Stimulated activated CD4-positive, alpha-beta T cell treated with anti-CD3 and anti-CD28 coated beads, Interleukin-15, amount 100 ng/mL, for 24 hours (primary cell): Measurements from ENCODE around the gene NOXA1.
A peak's percentile ranks its signal among the peaks of the same experiment; 100 is the strongest.
"Not testable (repeated sequence)": the region's sequence is repeated elsewhere in the genome, so short reads cannot be mapped to it uniquely, and the experiment has no call there.

Experiments
- DNase-seq: peaks from one replicate; pipeline ENCODE4 v3.0.0-alpha.2; 2020

Gene NOXA1

DNA sequence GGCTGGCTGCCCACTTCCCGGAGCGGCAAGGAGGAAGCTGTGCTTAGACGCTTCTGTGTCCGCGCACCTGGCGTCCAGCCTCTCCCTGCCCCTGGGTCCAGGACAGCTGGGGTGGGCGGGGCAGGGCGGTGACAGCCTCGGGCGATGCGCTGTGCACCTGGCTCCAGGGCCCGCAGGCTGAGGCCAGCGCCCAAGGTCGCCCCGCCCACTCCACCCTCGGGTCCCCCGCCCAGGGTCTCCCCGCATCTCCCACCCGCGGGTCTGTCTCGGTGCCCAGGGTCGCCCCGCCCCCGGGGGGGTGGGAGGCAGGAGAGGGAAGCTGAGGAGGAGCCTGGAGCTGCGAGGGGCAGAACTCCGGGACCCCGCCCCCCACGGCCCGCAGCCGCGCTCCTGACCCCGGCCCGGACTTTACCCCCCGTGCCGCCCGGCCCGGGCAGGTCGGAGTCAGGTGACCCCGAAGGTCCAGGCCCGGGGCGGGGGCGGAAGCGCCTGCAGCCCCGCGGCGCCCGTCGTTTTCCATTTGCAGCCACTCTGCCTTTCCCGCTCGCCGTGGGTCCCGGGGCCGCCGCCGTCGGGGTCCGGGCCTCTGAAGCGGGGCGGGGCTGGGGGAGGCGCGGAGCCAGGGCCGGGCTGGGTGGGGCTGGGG lies 18.2 kb downstream of the NOXA1 start, which contains the start of gene ENTPD8:
Gene ENTPD8 (minus strand): TSS at position 69 of the 646 bp plus-strand sequence. CDS start 3,072 bp downstream, outside the sequence.
- no peak for DNase-seq

- no peak for DNase-seq
These were observed 18.7 kb downstream of the NOXA1 start for GRCh38 chr9:137441935-137442321.

DNA sequence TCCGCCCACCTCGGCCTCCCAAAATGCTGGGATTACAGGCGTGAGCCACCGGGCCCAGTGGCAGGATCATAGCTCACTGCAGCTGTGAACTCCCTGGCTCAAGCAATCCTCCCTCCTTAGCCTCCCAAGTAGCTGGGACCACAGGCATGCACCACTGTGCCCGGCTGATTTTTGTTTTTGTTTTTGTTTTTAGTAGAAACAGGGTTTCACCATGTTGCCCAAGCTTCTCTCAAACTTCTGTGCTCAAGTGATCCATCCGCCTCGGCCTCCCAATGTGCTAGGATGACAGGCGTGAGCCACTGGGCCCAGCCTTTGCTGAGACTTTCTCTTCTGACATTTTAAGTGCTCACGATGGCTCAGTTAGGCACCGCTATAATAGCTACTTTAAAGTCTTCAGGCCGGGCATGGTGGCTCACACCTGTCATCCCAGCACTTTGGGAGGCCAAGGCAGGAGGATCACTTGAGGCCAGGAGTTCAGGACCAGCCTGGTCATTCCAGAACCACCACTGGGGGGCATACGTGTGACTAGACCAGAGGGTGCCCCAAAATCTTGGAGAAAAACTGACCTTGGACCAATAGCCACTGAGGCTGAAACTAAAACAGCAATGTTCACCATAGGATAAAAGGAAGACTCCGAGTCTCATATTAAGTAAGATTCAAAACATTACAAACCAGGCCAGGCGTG lies 21.1 kb downstream of the NOXA1 start:
- DNase-seq: no peak

- peak; percentile 91 for DNase-seq
These were observed 22.1 kb downstream of the NOXA1 start for GRCh38 chr9:137445275-137445807.

DNA sequence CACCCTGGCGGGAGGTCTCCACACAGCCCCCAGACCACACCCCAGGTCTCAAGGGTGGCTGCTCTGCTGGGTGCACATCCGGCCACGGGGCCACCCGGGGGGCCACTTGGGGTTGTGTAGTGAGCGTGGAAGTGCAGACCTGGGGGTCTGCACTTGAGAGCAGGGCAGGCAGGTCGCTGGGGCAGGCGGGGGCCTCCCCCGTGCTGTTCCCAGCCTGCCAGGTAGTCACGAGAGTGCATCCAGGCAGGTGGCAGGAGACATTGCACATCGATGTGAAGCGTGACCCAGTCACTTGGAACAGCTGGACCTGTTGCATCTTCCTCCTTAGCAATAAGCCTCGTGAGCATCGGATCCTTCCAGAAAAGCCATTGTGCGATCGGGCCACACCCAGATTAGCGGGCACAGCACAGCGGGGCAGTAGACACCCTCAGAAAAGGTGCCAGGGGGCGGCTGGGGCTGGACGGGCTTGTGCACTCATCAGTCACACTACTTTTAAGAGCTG lies 22.8 kb downstream of the NOXA1 start:
- no peak for DNase-seq

- DNase-seq: no peak
These were observed 23.8 kb downstream of the NOXA1 start for GRCh38 chr9:137446851-137447471.

GRCh38 chr9:137447722-137448601 lies 24.8 kb downstream of the NOXA1 start:
- no peak for DNase-seq

GRCh38 chr9:137448602-137448962 lies 25.4 kb downstream of the NOXA1 start:
- DNase-seq: no peak

DNA sequence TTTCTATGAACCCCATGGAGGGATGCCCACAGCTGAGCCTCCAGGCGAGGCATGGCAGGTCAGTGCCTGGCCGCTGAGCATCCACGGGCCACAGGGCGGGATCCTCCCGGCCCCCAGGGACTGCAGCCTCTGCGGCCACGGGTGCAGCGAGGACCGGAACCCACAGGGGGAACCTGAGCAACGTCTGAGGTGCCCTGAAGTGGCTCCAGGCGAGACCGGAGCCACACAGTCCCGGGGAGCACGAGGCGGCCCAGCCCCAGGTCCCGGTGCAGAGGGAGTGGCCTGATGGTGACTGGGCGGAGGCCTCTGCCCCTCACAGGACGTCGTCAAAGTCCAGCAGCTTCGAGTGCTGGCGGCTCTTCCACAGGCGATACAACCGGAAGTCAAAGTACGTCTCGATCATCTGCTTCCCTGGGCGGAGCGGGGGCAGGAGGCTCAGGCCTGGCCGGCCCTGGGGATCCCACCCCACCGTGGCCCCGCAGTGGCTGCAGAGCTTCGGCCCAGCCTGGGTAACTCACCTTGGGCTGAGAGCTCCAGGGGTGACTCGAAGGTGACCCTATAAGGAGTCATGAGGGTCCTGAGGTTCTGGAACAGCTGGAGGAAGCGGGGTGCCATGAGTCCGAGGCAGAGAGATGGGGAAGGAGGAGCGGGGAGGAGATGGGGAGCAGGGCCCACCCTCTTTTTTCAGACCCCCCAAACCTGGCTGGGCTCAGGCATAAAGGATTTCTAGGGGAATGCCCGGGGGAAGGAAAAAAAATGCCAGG lies 26.1 kb downstream of the NOXA1 start:
- DNase-seq: no peak

GRCh38 chr9:137449931-137450538 lies 26.8 kb downstream of the NOXA1 start:
- no peak for DNase-seq

GRCh38 chr9:137450539-137451222 lies 27.5 kb downstream of the NOXA1 start:
- not testable (repeated sequence) for DNase-seq

DNA sequence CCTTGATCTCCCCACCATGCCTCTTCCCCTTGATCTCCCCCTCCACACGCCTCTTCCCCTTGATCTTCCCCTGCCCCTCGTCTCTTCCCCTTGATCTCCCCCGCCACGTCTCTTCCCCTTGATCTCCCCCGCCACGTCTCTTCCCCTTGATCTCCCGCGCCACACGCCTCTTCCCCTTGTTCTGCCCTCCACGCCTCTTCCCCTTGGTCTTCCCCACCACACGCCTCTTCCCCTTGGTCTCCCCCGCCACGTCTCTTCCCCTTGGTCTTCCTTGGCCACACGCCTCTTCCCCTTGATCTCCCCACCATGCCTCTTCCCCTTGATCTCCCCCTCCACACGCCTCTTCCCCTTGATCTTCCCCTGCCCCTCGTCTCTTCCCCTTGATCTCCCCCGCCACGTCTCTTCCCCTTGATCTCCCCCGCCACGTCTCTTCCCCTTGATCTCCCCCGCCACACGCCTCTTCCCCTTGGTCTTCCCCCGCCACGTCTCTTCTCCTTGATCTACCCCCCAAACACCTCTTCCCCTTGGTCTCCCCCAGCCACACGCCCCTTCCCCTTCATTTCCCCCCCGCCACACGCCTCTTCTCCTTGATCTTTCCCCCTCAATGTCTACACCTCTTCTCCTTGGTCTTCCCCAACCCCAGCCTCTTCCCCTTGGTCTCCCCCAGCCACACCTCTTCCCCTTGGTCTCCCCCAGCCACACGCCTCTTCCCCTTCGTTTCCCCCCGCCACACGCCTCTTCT lies 28.2 kb downstream of the NOXA1 start:
- DNase-seq: not testable (repeated sequence)

- DNase-seq: no peak
These were observed 29.0 kb downstream of the NOXA1 start for GRCh38 chr9:137452006-137452760.

DNA sequence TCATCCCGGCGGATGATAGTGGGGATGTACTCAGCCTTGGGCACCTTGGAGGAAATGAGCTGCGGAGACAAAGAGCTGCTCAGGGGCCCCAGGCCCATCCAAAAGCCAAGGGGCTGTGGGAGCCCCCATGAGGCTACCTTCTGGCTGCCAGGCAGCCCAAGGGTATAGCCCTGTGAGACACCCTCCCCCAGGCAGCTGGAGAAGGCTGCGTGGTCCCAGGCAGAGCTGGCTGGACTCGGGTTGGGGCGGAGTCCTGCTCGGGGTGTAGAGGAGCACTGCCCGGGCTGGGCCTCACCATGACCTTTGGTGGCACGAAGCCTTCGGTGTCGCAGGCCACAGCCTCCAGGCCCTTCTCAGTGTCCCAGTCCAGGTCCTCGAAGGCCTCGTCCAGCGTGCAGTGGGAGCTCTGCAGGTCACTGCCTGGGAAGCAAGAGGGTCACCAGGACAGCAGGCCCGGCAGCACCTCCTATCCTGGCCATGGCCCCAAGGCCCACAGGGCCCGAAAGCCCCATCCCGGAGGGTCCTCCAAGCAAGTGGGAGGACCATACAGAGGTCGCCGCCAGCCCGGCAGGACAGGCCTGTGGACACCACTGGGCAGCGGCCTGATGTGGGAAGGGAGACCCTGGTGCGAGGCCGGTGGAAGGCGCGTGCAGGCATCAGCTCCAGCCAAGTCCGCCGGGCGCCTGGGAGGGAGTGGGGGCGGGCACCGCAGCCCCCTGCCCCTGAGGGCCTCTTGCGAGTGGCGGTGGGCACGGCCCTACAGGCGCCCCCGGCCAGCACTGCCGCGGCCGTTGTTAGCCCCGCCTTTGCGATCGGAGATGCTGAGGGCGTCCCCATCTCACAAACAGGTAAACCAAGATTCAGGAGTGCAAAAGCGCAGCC lies 29.8 kb downstream of the NOXA1 start:
- DNase-seq: no peak

GRCh38 chr9:137453643-137454081 lies 30.5 kb downstream of the NOXA1 start:
- DNase-seq: peak; percentile 68

- DNase-seq: peak; percentile 51
These were observed 31.0 kb downstream of the NOXA1 start for GRCh38 chr9:137454145-137454596.

GRCh38 chr9:137454597-137455358 lies 31.6 kb downstream of the NOXA1 start:
- no peak for DNase-seq
